OCI-M1 (cell line): Measurements from ENCODE around the gene GDF10.

Experiments used
- DNase-seq: peaks from one replicate; lab custom pipeline; 2025; lab: John Stamatoyannopoulos, UW

GDF10 gene, protein sequence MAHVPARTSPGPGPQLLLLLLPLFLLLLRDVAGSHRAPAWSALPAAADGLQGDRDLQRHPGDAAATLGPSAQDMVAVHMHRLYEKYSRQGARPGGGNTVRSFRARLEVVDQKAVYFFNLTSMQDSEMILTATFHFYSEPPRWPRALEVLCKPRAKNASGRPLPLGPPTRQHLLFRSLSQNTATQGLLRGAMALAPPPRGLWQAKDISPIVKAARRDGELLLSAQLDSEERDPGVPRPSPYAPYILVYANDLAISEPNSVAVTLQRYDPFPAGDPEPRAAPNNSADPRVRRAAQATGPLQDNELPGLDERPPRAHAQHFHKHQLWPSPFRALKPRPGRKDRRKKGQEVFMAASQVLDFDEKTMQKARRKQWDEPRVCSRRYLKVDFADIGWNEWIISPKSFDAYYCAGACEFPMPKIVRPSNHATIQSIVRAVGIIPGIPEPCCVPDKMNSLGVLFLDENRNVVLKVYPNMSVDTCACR

GRCh38 chr10:47299611-47300428 lies at the start of gene GDF10:
TSS of gene GDF10 (plus strand) at chr10:47300197. CDS start at chr10:47300652, 455 bp downstream.
- DNase-seq: no peak

GRCh38 chr10:47252093-47252780 lies 47.8 kb upstream of the GDF10 start:
- DNase-seq: no peak

DNA sequence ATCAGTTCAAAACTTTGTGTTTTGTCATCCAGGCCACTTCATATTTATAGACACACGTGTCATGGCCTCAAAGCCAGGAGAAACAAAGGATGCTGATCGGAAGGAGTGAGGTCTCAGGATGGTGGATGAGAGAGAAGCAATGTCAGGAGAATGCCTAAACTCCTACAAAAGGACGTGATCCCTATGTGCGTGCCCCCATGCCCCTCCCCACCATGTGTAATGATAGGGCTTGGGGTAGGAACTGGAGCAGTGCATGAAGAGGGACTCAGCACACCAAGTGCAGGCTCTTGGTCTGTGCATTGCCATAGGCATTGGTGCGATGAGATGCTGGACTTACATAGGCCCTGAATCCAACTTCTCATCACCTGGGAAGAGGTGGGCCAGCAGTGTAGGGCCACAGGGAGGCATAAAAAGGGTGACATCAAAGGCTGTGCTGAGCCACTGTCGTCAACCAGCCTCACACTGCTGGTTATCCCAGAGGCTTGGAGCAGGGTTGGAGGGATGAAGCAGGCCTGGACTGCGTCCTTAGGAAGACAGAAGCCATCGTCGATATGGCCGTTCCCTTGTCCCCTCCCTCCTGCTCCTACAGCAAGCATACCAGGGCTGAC lies 46.9 kb upstream of the GDF10 start:
- no peak for DNase-seq

- DNase-seq: no peak
These were observed 46.2 kb upstream of the GDF10 start for GRCh38 chr10:47253651-47254375.

DNA sequence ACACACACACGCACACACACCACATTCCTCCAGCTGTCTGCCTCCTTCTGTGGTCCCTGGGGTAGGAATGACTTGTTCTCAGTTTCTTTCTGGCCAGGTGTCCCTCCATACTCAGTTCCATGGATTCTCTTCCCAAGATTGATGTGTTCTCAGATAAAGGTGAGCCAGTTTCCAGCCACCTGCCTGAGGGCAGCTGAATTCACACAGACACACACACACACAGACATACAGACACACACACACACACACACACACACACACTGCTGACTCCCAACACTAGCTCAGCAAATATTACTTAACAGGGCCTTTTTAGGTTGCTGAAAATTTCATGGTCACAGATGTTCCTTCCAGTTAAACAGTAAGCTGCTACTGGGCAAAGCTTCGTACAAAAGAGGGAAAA lies 45.4 kb upstream of the GDF10 start:
- no peak for DNase-seq

DNA sequence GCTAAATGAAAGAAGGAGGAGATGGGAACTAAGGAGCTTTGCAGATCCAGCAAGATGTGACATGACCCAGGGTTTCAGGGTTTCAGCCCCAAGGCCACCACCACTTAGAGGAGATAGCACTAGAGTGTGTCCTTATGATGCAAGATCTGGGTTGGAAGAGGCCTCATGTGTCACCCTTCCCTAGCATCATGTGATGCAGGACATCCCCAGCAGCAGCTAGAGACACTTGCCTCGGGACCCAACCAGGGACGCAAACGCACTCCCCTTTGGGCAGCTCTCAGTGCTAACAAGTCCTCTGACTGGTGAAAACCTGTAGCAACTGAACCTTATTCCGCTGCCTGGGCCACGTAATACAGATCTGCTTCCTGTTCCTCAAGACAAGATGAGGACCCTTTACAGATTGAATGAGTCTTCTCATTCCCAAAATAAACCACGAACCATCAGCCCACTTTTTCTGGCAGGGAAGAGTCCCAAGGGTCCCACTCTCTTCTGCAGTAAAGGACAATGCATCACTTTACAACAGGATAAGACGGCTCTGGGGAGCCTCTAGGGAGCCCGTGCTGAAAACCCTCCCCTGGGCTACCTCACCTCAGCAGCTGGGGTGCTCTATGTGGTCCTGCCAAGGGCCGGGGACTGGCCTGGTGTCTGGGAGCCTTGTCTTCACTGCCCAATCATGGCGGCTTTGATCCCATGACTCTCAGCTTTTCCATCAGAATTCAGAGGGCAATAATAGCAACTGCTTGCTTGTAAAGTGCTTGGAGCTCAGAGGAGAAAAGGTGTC lies 44.8 kb upstream of the GDF10 start:
- no peak for DNase-seq

GRCh38 chr10:47255866-47256265 lies 44.1 kb upstream of the GDF10 start:
- DNase-seq: no peak

DNA sequence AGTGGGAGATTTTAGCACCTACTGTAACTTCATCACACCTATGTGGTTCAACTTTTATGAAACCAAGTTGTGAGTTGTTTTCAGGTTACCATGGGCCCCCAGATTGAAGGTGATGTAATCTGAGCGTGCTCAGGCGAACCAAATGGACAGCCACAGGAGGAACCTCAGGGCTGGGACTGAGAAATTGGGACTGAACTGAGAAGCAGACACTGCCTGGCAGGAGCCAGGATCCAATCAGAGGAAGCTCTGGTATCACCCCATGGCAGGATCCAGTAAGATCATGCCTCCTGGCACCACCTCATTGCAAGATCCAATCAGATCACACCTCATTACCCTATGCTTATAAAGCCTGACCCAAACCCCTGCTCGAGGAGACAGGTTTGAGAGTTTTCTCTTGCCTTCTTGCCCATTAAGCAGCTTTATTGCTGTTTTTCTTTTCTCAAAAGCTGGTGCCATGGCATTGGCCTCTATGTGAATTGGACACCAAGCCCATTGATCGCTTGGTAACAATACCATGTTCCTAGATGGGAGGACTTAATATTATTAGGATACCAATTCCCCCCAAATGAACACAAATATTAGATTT lies 43.2 kb upstream of the GDF10 start:
- no peak for DNase-seq

- peak; percentile 41 for DNase-seq
These were observed 42.4 kb upstream of the GDF10 start for GRCh38 chr10:47257396-47258120.

DNA sequence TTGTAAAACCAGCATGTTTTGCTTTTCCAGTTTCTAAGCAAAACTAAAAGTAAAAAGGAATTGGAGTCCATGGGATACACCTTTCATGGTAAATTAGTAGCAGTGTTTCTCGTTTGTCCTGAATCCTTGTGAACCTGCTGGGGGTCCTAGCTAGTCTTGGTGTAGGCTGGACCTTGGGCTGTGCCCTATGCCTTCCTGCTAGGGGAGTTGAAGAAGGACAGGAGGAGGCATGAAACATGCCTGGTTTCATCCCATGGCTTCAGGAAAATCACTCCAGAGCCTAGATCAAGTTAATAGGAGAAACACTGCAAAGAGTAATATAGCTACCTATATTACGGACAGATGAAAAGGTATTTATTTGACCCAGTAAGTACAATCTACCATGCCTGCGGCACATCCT lies 41.1 kb upstream of the GDF10 start:
- DNase-seq: no peak

DNA sequence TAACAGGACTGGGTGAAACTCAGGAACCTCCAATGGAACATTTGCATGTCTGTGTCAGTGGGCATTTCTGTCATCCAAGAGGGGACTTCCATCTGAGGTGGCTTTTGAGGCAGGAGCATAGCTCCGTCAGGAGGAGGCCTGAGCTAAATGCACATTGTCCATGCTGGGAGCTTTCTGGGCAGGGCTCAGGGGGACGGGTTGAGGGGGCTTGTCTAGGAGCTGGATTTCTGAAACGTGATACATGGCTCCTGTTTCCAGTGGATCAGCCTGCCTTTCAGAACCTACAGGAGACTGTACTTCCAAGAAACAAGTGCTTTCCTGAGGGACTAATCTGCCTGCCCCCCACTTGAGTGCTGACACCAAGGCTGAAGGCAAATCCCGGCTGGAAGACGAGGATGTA lies 40.5 kb upstream of the GDF10 start:
- DNase-seq: no peak

DNA sequence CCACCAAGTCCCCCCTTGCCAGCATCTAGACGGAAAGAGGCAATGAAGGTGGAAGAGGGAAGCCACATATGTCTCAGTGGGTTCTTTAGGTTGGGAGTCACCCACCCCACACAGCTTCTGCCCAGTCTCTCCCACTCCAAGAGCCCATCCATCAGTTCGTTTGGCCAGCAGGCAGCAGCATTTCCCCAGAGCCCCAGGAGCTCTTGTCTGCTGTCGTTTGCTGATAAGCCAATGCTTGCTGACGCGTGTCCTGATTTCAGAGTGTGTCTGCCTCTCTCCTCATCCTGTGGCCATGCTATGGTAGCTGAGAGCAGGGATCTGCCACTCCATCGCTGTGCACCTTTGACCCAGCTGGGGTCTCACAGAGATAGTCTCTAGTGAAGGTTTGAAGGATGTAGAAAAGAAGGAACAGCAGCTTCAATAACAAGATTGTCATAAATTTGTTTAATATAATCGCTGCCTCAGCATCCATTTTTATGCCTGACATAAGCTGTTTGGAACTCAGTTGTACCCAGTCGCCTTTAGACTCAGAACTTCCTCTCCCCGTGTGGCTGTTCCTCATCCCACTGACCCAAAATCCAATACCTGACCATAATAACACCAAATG lies 39.4 kb upstream of the GDF10 start:
- peak; percentile 47 for DNase-seq

DNA sequence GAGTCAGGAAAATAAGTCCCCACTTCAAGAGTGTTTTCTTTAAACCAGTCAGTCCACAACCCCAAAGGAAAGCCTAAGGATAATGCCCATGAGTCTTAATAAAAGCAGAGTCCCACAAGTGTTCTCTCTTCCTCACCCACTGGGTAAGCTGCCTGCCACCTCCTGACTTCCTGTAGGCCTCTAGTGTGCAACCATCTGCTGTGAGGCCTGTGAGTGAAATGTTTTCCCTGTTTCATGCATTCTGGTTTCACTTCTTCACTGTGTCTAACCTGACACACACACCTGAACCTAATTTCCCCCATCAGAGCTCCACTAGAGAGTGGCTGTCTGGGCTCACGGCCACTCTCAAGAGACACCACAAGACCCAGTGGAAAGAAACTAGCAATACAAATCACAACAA lies 38.9 kb upstream of the GDF10 start:
- no peak for DNase-seq

- DNase-seq: no peak
These were observed 38.4 kb upstream of the GDF10 start for GRCh38 chr10:47261556-47261955.

GRCh38 chr10:47262606-47263533 lies 37.1 kb upstream of the GDF10 start:
- DNase-seq: no peak

- DNase-seq: no peak
These were observed 35.2 kb upstream of the GDF10 start for GRCh38 chr10:47264797-47265281.

DNA sequence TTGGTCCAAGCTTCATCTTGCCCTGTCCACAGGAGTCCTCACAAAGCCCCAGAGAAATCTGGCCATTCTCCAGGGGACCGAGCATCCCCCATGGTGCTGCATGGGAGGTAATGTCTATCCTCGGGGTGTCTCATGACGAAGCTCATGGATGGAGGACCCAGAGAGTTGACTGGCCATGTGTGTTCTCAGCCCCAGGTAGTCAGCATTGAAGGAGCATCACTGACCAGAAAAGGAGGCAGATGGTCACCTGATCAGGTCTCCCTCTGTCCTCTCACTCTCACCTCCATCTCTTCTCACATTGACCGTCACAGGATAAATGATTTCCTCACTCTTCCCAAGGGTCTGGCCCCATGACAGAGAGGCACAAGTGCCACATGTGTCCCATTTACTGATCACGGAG lies 33.4 kb upstream of the GDF10 start:
- no peak for DNase-seq

- no peak for DNase-seq
These were observed 31.3 kb upstream of the GDF10 start for GRCh38 chr10:47268696-47269095.
